Fibroblast of lung (primary cell): ENCODE measurements around the gene EBF3.

ENCODE experiments used
- EZH2 ChIP-seq: IDR thresholded peaks from 2 replicates; pipeline ENCODE4 v1.5.1; 2012; ENCODE audit warnings: low read length, control low read depth, mild to moderate bottlenecking; ENCODE audit errors: missing control alignments
- TF ChIP-seq, protein P1 (sequence below), 2 donors: IDR thresholded peaks in 1 of 2; conservative IDR thresholded peaks in 1 of 2; 1 replicate in 1 of 2; 2 replicates in 1 of 2; pipeline ENCODE4 v1.5.1; 2011 to 2012; ENCODE audit warnings: low read length in 2 of 2, control low read depth in 1 of 2, inconsistent platforms in 1 of 2, low read depth in 1 of 2, mild to moderate bottlenecking in 1 of 2

DNA sequence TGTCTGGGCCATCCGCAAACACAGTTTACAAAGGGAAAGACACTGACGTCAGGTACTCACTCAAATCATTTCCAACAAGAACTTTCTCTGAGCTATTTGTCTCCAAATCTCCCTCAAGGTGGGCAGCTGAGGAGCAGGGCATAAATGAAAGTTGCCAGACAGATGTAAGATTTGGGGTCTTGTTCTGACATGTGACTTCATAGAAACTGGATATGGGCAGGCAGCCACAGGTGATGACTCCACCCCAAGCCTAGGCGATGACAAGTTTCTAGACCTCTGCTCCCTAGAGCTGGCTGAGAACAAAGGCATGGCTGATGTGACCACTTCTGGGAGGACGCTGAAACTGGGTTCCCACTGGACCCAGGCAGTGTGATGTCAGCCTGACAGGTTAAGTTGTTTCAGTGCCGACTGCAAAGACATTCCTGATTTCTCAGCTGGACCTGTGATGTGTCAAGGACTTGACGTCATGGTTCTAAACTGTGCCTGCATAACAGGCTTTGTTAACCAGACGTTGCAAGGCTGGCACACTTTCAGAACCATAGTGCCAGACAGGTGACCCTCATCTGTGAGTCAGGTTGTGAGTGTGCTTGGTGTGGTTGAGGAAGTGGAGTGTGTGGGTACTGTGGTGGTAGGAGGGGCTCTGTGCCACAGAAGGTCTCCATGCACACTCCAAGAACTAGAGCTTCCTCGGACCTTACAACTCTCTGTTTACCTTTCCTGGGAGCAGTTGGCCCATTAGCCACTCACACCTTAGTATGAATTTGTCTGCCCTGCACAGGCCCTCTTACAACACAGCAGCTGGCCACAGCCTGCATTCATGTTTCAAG, 39.9 kb upstream of the EBF3 start:
- TF ChIP-seq, protein P1, sequence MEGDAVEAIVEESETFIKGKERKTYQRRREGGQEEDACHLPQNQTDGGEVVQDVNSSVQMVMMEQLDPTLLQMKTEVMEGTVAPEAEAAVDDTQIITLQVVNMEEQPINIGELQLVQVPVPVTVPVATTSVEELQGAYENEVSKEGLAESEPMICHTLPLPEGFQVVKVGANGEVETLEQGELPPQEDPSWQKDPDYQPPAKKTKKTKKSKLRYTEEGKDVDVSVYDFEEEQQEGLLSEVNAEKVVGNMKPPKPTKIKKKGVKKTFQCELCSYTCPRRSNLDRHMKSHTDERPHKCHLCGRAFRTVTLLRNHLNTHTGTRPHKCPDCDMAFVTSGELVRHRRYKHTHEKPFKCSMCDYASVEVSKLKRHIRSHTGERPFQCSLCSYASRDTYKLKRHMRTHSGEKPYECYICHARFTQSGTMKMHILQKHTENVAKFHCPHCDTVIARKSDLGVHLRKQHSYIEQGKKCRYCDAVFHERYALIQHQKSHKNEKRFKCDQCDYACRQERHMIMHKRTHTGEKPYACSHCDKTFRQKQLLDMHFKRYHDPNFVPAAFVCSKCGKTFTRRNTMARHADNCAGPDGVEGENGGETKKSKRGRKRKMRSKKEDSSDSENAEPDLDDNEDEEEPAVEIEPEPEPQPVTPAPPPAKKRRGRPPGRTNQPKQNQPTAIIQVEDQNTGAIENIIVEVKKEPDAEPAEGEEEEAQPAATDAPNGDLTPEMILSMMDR (conservative IDR thresholded peaks at IDR 0.05 in 1 of 2, IDR thresholded peaks at IDR 0.05 in 1 of 2; ENCODE audit: low read depth in 1 of 2, low read length in 2 of 2): no peak
- no peak for TF ChIP-seq EZH2
